Activated T-helper 9 cell treated with anti-CD3 and anti-CD28 coated beads, Interleukin-2, amount 50 U/mL, for 16 hours (primary cell): ENCODE measurements around the gene VSX2.

Experiments used
- DNase-seq: peaks from one replicate; pipeline ENCODE4 v3.0.0-alpha.2; 2020; ENCODE audit warnings: low read depth

Gene VSX2

GRCh38 chr14:74238974-74239847, at the start of gene VSX2:
Gene VSX2, plus strand, starts transcription at chr14:74239449. Its CDS starts 113 bp downstream, at chr14:74239562.
- DNase-seq, result no peak

DNA sequence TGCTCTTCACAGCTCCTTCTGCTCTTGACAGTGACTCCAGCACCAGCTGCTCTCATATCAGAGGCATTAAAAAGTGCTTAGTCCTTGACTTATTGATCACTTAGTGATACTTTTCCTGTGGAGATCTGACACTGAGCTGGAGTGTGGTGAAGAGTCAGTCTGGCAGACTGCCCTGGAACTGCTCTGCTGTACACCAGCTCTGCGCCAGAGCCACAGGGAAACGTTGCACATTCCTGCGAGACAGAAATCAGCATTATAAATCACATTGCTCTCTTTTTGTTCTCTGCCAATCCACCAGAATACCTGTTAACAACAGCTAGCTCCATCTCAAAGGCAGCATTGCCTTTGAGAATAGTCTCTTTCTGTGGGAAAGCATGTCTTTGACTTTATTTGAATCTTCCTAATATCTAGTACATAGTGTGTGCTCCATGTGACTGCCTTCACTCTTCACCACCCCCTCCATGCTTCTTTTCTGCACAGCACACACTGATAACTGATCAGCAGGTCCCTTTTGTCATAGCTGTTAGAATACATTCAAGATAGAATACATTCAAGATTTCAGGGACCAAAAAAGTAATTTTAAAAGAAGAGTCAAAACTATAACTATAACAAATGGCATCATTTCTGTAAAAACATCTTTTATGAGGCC, 48.2 kb upstream of the VSX2 start:
- no peak for DNase-seq

DNA sequence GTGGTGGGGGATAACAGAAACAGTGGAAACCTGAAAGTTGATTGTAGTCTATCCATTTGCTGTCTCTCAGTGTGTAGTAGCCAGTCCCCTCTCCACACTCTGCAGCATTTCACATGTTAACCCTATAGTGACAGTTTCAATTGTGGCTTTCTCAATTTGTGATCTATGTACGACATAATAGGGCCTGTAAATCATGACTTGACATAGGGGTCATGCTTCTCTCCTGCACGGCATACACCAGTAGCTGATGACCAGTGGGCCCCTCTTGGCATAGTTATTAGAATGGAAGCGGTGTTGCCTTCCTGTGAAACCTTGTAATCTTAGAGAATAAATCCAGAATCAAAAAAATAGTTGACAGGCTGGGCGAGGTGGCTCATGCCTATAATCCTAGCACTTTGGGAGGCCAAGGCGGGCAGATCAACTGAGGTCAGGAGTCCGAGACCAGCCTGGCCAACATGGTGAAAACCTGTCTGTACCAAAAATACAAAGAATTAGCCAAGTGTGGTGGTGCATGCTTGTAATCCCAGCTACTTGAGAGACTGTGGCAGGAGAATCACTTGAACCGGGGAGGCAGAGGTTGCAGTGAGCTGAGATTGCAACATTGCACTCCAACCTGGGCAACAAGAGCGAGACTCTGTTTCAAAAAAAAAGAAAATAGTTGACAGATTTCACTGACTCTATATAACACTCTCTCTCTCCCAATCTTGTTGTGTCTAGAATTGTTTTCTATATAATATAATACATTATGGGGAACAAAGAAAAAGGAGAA, 44.6 kb upstream of the VSX2 start:
- DNase-seq, result no peak

DNA sequence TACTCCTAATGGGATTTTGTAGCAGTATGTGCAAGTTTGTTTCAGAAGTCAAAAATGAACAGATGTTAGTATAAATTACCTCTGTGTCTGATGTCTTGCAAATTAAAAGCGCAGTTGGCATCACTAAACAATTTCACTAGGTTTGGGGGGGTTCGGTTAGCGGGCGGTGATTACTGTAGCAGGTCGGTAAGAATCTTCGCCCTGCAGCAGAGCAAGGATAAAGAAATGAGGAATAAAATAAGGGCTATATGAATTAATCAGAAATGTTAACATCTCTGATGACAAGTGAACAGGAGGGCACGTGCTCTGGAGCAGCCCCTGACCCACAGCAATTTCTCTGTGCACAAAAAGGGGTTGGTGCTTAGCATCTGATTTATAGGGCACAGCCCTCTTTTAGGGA, 43.6 kb upstream of the VSX2 start:
- no peak for DNase-seq

- DNase-seq, result no peak
Observed at GRCh38 chr14:74198441-74199234, 40.6 kb upstream of the VSX2 start.

- DNase-seq, result no peak
Observed at GRCh38 chr14:74202113-74202512, 37.1 kb upstream of the VSX2 start.

GRCh38 chr14:74203639-74204038, 35.6 kb upstream of the VSX2 start:
- no peak for DNase-seq

- DNase-seq, result no peak
Observed at GRCh38 chr14:74204491-74204890, 34.8 kb upstream of the VSX2 start.

DNA sequence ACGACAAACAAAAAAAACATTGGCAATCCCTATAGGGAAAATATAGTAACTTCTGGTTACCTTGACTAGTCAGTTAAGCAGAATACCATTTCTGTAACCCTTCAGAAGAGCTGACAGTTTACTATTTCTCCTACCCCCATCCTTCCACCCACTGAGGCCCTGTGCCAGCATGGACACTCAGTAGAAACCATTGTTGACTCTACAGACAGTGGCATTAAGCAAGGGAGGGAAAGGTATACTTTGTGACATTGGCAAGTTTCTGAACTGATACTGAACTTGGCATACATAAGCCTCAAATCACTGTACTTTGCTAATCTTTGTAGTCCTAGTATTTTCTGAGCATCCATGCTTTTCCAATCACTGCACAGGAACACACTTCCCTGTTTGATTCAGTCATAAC, 33.4 kb upstream of the VSX2 start:
- DNase-seq, result no peak

DNA sequence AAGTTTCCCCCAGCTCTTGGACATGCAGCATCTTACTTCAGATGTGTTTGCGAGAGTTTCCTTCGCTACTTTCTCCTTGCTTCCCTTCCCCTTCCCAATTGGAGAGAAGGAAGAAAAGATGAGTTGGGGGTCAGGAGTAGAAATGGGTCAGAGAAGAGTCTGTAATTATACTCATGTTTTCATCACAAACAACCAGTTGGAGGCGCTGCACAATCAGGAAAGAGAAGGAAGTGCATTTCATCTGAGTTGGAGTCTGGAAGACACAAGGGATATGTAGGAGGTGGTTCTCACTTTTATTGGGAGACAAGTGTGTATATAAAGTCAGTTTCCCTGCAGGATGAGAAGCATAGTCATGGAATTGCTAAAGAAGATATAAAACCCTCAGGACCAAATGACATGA, 31.3 kb upstream of the VSX2 start:
- no peak for DNase-seq

DNA sequence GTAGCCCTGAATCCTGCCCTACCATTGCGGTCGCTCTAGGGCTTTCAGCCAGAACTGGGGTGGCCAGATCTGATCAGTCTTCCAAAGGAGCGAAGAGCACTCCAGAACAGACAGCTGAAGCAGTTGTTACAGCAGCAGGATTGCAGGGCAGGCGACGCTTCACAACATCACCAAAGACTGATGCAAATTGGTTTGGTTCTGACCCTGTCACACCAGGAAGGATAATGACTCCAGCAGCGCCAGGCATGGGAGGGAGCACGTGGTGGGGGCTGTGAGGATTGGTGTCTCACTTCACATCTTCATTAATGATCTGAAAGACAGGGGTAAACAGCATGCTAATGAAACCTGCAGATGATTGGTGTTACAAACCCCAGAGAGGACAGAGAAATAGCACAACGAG, 30.6 kb upstream of the VSX2 start:
- no peak for DNase-seq

- DNase-seq, result no peak
Observed at GRCh38 chr14:74211945-74212580, 27.2 kb upstream of the VSX2 start.

DNA sequence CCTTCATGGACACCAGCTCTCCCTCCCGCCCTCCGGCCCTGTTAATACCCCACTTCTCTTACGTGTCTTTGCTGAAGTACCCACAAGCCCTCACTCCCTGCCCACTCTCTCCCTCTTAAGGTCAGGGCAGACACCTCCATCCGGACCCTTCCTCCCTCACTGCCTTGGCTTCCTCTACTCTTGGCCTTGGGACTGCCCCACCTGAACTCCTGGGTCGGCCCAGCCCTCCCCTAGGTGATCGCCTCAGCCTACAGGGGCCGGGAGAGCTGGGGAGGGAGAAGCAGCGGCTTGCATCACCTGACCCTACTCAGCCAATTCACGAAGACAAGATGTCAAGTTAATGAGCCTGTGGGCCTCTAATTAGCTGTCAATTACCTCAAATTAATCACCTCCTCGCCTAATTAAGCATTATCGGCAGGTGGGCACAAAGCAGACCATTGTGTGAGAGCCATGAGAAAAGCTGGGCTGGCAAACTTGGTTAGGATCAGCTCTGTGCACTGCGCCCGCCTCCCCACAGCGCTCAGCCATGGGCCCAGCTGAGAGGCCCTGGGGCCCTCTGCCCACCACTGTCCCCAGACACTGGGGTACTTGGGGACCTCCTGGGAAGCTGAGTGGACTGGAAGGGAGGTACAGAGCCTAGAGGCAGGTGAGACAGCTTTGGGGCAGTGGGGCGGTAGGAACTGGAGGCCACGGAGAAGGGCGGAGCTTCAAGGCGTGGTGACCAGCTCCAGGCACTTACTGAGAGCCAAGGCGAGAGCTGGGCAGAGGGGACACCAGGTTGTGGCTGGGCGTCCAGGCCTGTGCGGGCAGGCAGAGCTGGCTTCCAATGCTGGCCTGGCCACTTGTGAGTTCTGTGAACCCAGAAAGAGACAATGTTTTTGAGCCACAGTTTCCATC, 25.1 kb upstream of the VSX2 start:
- DNase-seq, result no peak

- DNase-seq, result no peak
Observed at GRCh38 chr14:74216671-74217070, 22.6 kb upstream of the VSX2 start.

GRCh38 chr14:74217672-74218448, 21.4 kb upstream of the VSX2 start:
- peak; percentile 60 for DNase-seq

DNA sequence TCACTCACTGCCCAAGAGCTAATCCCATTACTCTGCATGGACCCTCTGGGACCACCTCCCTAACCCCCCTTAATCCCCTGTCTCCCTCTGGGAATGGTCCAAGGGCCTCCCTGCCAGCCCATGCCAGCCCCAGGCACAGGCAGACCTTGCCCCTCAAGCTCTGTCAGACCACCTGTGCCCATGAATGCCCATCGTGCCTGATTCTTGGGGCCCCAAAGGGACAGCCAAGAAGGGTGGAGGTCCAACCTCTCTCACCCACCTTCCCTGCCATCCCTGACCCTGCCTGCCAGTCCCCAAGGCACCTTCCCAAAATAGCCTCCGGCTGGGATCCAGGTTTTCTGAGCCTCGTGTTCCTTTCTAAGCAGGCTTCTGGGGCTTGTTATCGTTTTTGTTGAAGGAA, 20.8 kb upstream of the VSX2 start:
- DNase-seq, result no peak

- DNase-seq, result no peak
Observed at GRCh38 chr14:74219277-74220205, 19.7 kb upstream of the VSX2 start.

DNA sequence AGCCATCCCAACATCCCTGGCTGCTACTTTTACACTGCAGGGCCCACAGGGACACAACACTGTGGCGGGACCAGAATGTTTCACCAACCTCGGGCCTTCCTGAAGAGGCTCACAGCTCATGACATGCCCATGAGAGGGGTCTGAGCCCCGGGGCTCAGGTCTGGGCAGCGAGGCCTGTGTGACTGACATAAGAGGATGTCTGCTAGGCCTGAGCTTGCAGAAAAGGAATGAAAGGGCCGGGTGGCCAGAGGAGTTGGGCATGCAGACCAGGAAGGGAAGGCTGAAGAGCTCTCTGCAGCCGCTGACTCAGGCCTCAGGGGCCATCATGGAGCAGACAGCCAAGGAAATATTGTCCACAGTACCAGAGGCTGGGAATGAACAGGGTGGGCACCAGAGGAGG, 18.3 kb upstream of the VSX2 start:
- no peak for DNase-seq

- no peak for DNase-seq
Observed at GRCh38 chr14:74221741-74222140, 17.5 kb upstream of the VSX2 start.
